ENCODE results near the gene TBCE. TPM values are rescaled to one million over a fixed set of nuclear protein-coding genes. Genes with fewer than 3 reads are reported as not detected.
A peak's percentile ranks its signal among the peaks of the same experiment; 100 is the strongest.

The TBCE gene
- total RNA-seq, 1 donor from 2014 or later, result 28.3 TPM

DNA sequence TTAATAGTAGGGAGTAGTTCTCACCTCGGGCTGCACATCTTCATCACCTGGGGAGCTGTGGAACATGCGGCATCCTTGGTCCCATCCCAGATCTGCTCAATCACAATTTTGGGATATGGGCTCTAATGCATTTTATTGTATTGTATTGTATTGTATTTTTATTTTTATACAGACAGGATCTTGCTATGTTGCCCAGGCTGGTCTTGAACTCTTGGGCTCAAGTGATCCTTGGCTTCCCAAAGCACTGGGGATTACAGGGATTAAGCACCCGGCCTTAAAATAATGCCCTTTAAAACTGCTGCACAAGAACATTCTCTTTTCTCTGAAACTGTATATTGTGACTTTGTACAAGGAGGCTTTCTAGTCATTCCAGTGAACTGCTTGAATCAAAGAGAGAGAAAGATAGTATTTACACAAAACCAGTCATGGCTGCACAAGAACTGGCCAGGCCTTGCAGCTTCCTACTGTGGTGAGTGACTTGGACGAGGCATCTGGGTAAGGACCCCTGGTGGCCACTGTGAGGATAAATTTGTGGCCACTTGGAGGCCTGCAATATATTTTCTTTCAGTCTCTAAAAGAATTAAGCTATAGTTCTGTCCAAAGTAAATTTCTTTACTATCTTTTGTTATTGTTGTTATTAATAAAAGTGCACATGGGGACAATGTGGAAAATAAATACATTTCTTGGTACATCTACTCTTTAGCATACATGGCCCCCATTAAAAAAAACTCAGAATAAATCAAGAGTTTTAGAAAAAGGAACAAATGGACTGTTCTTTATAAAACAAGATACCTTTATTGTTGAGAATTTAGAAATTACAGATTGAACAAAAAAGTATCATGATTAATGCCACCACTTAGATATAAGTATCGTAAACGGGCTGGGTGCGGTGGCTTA is 48.0 kb downstream of the TBCE start:
- H3K36me3 ChIP-seq (ENCODE audit: insufficient read depth, low read length), result peaks cover 2% of the 10 kb centered on the region
- Mint-ChIP-seq H3K36me3 (ENCODE audit: low read depth, unreplicated experiment) (peaks cover 2% of the 10 kb centered on the region), H3K4me3 (ENCODE audit: unreplicated experiment) (no peak overlapping the region), H3K27me3 (ENCODE audit: low read depth, unreplicated experiment) (no peaks in the 10 kb centered on the region), H3K4me1 (ENCODE audit: low read depth, unreplicated experiment) (peaks cover 6% of the 10 kb centered on the region), H3K27ac (ENCODE audit: unreplicated experiment) (no peak overlapping the region), H3K9me3 (ENCODE audit: unreplicated experiment) (no peaks in the 10 kb centered on the region)
- peaks cover 7% of the 10 kb centered on the region for H3K4me1 ChIP-seq (ENCODE audit: insufficient read depth, low read length)
- no peaks in the 10 kb centered on the region for H3K27me3 ChIP-seq (ENCODE audit: insufficient read depth, low read length)
- H3K27ac ChIP-seq (ENCODE audit: low read depth, low read length), result no peak overlapping the region
- no peak overlapping the region for H3K9ac ChIP-seq (ENCODE audit: low read length)
- H3K79me2 ChIP-seq (ENCODE audit: insufficient read depth, low read length), result peaks cover 10% of the 10 kb centered on the region
- no peak overlapping the region for H3K4me3 ChIP-seq (ENCODE audit: insufficient read depth, low read depth, low read length)
- H3K4me2 ChIP-seq (ENCODE audit: low read length), result no peak overlapping the region
- peaks cover 23% of the 10 kb centered on the region for H4K20me1 ChIP-seq (ENCODE audit: insufficient read depth, low read length)
- H2AFZ ChIP-seq (ENCODE audit: low read depth, low read length), result no peak overlapping the region
- DNase-seq (ENCODE audit: low read depth) (peak; percentile 53), FAIRE-seq (no peak)
- H3K9me3 ChIP-seq (ENCODE audit: insufficient read depth, low read depth, low read length), result no peaks in the 10 kb centered on the region
- TF ChIP-seq, protein P1, sequence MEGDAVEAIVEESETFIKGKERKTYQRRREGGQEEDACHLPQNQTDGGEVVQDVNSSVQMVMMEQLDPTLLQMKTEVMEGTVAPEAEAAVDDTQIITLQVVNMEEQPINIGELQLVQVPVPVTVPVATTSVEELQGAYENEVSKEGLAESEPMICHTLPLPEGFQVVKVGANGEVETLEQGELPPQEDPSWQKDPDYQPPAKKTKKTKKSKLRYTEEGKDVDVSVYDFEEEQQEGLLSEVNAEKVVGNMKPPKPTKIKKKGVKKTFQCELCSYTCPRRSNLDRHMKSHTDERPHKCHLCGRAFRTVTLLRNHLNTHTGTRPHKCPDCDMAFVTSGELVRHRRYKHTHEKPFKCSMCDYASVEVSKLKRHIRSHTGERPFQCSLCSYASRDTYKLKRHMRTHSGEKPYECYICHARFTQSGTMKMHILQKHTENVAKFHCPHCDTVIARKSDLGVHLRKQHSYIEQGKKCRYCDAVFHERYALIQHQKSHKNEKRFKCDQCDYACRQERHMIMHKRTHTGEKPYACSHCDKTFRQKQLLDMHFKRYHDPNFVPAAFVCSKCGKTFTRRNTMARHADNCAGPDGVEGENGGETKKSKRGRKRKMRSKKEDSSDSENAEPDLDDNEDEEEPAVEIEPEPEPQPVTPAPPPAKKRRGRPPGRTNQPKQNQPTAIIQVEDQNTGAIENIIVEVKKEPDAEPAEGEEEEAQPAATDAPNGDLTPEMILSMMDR (IDR thresholded peaks at IDR 0.05; ENCODE audit: insufficient read depth, low read depth, low read length), result peak; percentile 79
- TF ChIP-seq EZH2 (IDR thresholded peaks at IDR 0.05; ENCODE audit: insufficient read depth, low read length), result no peak

- Histone ChIP-seq H3K9me3 (ENCODE audit: insufficient read depth, low read depth, low read length) (no peaks in the 10 kb centered on the region), H3K27me3 (ENCODE audit: insufficient read depth, low read length) (no peaks in the 10 kb centered on the region), H3K36me3 (ENCODE audit: insufficient read depth, low read length) (peaks cover 2% of the 10 kb centered on the region), H4K20me1 (ENCODE audit: insufficient read depth, low read length) (peaks cover 23% of the 10 kb centered on the region), H3K4me2 (ENCODE audit: low read length) (peak overlapping the region; percentile 55), H3K9ac (ENCODE audit: low read length) (peak overlapping the region; percentile 8), H3K79me2 (ENCODE audit: insufficient read depth, low read length) (peaks cover 10% of the 10 kb centered on the region), H3K4me1 (ENCODE audit: insufficient read depth, low read length) (peaks cover 7% of the 10 kb centered on the region), H3K4me3 (ENCODE audit: insufficient read depth, low read depth, low read length) (no peak overlapping the region), H3K27ac (ENCODE audit: low read depth, low read length) (no peak overlapping the region), H2AFZ (ENCODE audit: low read depth, low read length) (no peak overlapping the region)
- Mint-ChIP-seq H3K27ac (ENCODE audit: unreplicated experiment) (no peak overlapping the region), H3K4me1 (ENCODE audit: low read depth, unreplicated experiment) (peaks cover 7% of the 10 kb centered on the region), H3K36me3 (ENCODE audit: low read depth, unreplicated experiment) (peaks cover 3% of the 10 kb centered on the region), H3K9me3 (ENCODE audit: unreplicated experiment) (no peaks in the 10 kb centered on the region), H3K4me3 (ENCODE audit: unreplicated experiment) (no peak overlapping the region), H3K27me3 (ENCODE audit: low read depth, unreplicated experiment) (no peaks in the 10 kb centered on the region)
- no peak for TF ChIP-seq EZH2 (IDR thresholded peaks at IDR 0.05; ENCODE audit: insufficient read depth, low read length)
- TF ChIP-seq, protein P1 (IDR thresholded peaks at IDR 0.05; ENCODE audit: insufficient read depth, low read depth, low read length), result no peak
- DNase-seq (ENCODE audit: low read depth) (peak; percentile 29), FAIRE-seq (no peak)
Measured at GRCh38 chr1:235416662-235417049, 49.4 kb downstream of the TBCE start.

Measured in astrocyte (in vitro differentiated cells and primary cell).